ENCODE results near the gene IER3. TPM values are rescaled to one million over a fixed set of nuclear protein-coding genes. Genes with fewer than 3 reads are reported as not detected.
A peak's percentile ranks its signal among the peaks of the same experiment; 100 is the strongest.

IER3 gene
- total and polyA plus RNA-seq, 9 of the 15 experiments (the other 6 are each of a cell fraction or from before 2014, with no cell fraction given): 1.5 to 30.0 (median 11.5) TPM

GRCh38 chr6:30769088-30769852 lies 24.9 kb upstream of the IER3 start (continued):
- TF ChIP-seq ZBTB33 (CRISPR knock-in tag; IDR thresholded peaks at IDR 0.05) (no peak), DLX4 (CRISPR knock-in tag; IDR thresholded peaks at IDR 0.05) (no peak), ELF1 (tag; IDR thresholded peaks at IDR 0.05) (peak; percentile 93)

- peak overlapping the region; percentile 92 for H3K27ac ChIP-seq (ENCODE audit: extremely low read depth, low read depth, low read length)
These were observed 24.3 kb upstream of the IER3 start for GRCh38 chr6:30768634-30769087.

More at GRCh38 chr6:30768634-30769087, 24.3 kb upstream of the IER3 start:
- Histone ChIP-seq H3K79me2 (ENCODE audit: control insufficient read depth, insufficient read depth, low read length) (no peaks in the 10 kb centered on the region), H3K9ac (ENCODE audit: insufficient read depth in 1 of 2, low read depth in 2 of 2, low read length in 2 of 2) (peak overlapping the region; percentile 71 to 79; a peak in 2 of 4 replicates), H3K4me1 (replicated peaks in 1 of 2; ENCODE audit: control insufficient read depth in 2 of 2, insufficient read depth in 2 of 2, low read length in 2 of 2) (peaks cover 41 to 56% of the 10 kb centered on the region in 2 experiments), H3K4me2 (ENCODE audit: insufficient read depth, low read length) (peak overlapping the region; percentile 82; the same call in 1 of the 2 replicates), H3K27me3 (ENCODE audit: control insufficient read depth in 2 of 2, insufficient read depth in 2 of 2, low read length in 2 of 2) (no peaks in the 10 kb centered on the region; a peak in 1 of 5 replicates), H3K9me3 (replicated peaks; ENCODE audit: control insufficient read depth, insufficient read depth, low read depth, low read length) (no peaks in the 10 kb centered on the region), H3K36me3 (ENCODE audit: control insufficient read depth, insufficient read depth, low read length) (no peaks in the 10 kb centered on the region), H4K20me1 (replicated peaks; ENCODE audit: control insufficient read depth, insufficient read depth, low read length) (no peaks in the 10 kb centered on the region), H3K9me1 (ENCODE audit: control insufficient read depth, insufficient read depth, low read length) (no peaks in the 10 kb centered on the region), H3K4me3 (no peak overlapping the region), H2AFZ (ENCODE audit: low read depth, low read length) (peak overlapping the region; percentile 89; the same call in 1 of the 2 replicates)
- FAIRE-seq (no peak), ATAC-seq (no peak; the same call in 2 of the 3 replicates), DNase-seq (ENCODE audit: extremely low read depth in 1 of 4, low spot score in 3 of 4) (no peak)
- in situ Hi-C loops (cut with MboI) (no loop called here), intact Hi-C loops (cut with micrococcal nuclease) (loop anchor here (5.0 kb wide), 1 partner anchor 44 kb away; no protein-coding TSS in a partner anchor)
- ChIA-PET POLR2A (interaction anchor here (0.6 to 3.3 kb wide), 17 partner anchors 9 to 1897 kb away, joined by 3 to 19 read pairs (median 3); partner anchors contain the start of genes IER3 and MDC1), CTCF (ENCODE audit: low intra/inter-chr PET ratio) (no interaction called here)
- WGBS (ENCODE audit: insufficient coverage, low coverage, missing lambda C conversion rate): 97% methylated on average over 4 of the region's 4 CpGs
- no TSS peak for BruUV-seq (replicated peaks)
- TF ChIP-seq HDAC8 (tag; IDR thresholded peaks at IDR 0.05) (peak; percentile 83; the same call in 1 of the 2 replicates), GTF2A2 (tag; IDR thresholded peaks at IDR 0.05) (peak; percentile 53; the same call in 1 of the 2 replicates), EP300 (IDR thresholded peaks at IDR 0.05; ENCODE audit: low read length) (no peak), ZKSCAN3 (CRISPR knock-in tag; IDR thresholded peaks at IDR 0.05) (0 out of 2 replicates have a peak, but pooled peaks have one; percentile 5)
